ENCODE data around the gene ANKS1B. TPM values are rescaled to one million over a fixed set of nuclear protein-coding genes. Genes with fewer than 3 reads are reported as not detected.
"Not testable (repeated sequence)": the region's sequence is repeated elsewhere in the genome, so short reads cannot be mapped to it uniquely, and the experiment has no call there.

ANKS1B gene
- total RNA-seq, 1 donor from 2014 or later, result not detected

- DNase-seq (ENCODE audit: extremely low read depth, low read depth, low spot score), result no peak
These were observed 594.0 kb downstream of the ANKS1B start for GRCh38 chr12:99390707-99391106.

- DNase-seq (ENCODE audit: extremely low read depth, low read depth, low spot score), result no peak
These were observed 595.0 kb downstream of the ANKS1B start for GRCh38 chr12:99389751-99390150.

GRCh38 chr12:99388671-99389195, 596.0 kb downstream of the ANKS1B start:
- no peak for DNase-seq (ENCODE audit: extremely low read depth, low read depth, low spot score)

- no peak for DNase-seq (ENCODE audit: extremely low read depth, low read depth, low spot score)
These were observed 597.1 kb downstream of the ANKS1B start for GRCh38 chr12:99387661-99388060.

- no peak for DNase-seq (ENCODE audit: extremely low read depth, low read depth, low spot score)
These were observed 597.8 kb downstream of the ANKS1B start for GRCh38 chr12:99386907-99387306.

GRCh38 chr12:99383258-99383657, 601.5 kb downstream of the ANKS1B start:
- no peak for DNase-seq (ENCODE audit: extremely low read depth, low read depth, low spot score)

- no peak for DNase-seq (ENCODE audit: extremely low read depth, low read depth, low spot score)
These were observed 602.7 kb downstream of the ANKS1B start for GRCh38 chr12:99381992-99382391.

- no peak for DNase-seq (ENCODE audit: extremely low read depth, low read depth, low spot score)
These were observed 604.0 kb downstream of the ANKS1B start for GRCh38 chr12:99380701-99381100.

GRCh38 chr12:99374023-99374422, 610.7 kb downstream of the ANKS1B start:
- DNase-seq (ENCODE audit: extremely low read depth, low read depth, low spot score), result no peak

- DNase-seq (ENCODE audit: extremely low read depth, low read depth, low spot score), result no peak
These were observed 612.3 kb downstream of the ANKS1B start for GRCh38 chr12:99372257-99372920.

- DNase-seq (ENCODE audit: extremely low read depth, low read depth, low spot score), result no peak
These were observed 614.2 kb downstream of the ANKS1B start for GRCh38 chr12:99370421-99371138.

- DNase-seq (ENCODE audit: extremely low read depth, low read depth, low spot score), result no peak
These were observed 617.6 kb downstream of the ANKS1B start for GRCh38 chr12:99367181-99367580.

- DNase-seq (ENCODE audit: extremely low read depth, low read depth, low spot score), result no peak
These were observed 632.5 kb downstream of the ANKS1B start for GRCh38 chr12:99352269-99352668.

- no peak for DNase-seq (ENCODE audit: extremely low read depth, low read depth, low spot score)
These were observed 640.8 kb downstream of the ANKS1B start for GRCh38 chr12:99343960-99344359.

- no peak for DNase-seq (ENCODE audit: extremely low read depth, low read depth, low spot score)
These were observed 645.1 kb downstream of the ANKS1B start for GRCh38 chr12:99339663-99340062.

GRCh38 chr12:99334285-99335056, 650.3 kb downstream of the ANKS1B start:
- DNase-seq (ENCODE audit: extremely low read depth, low read depth, low spot score), result no peak

GRCh38 chr12:99332936-99333591, 651.7 kb downstream of the ANKS1B start:
- no peak for DNase-seq (ENCODE audit: extremely low read depth, low read depth, low spot score)

- DNase-seq (ENCODE audit: extremely low read depth, low read depth, low spot score), result no peak
These were observed 654.5 kb downstream of the ANKS1B start for GRCh38 chr12:99330216-99330615.

GRCh38 chr12:99321210-99321609, 663.5 kb downstream of the ANKS1B start:
- DNase-seq (ENCODE audit: extremely low read depth, low read depth, low spot score), result not testable (repeated sequence)

- no peak for DNase-seq (ENCODE audit: extremely low read depth, low read depth, low spot score)
These were observed 673.4 kb downstream of the ANKS1B start for GRCh38 chr12:99311373-99311772.

- no peak for DNase-seq (ENCODE audit: extremely low read depth, low read depth, low spot score)
These were observed 674.9 kb downstream of the ANKS1B start for GRCh38 chr12:99309812-99310211.

All from glomerular endothelial cell (primary cell).